ENCODE measurements around the gene CLEC11A. TPM values are rescaled to one million over a fixed set of nuclear protein-coding genes. Genes with fewer than 3 reads are reported as not detected.

The CLEC11A gene
- total and polyA plus RNA-seq, 9 of the 15 experiments (the other 6 are each of a cell fraction or from before 2014, with no cell fraction given) = 0.39 to 43.9 (median 3.4) TPM

- H3K36me3 ChIP-seq (ENCODE audit: control insufficient read depth, insufficient read depth, low read length) = no peaks in the 10 kb centered on the region
- in situ Hi-C loops (cut with MboI) (loop anchor here (10.0 kb wide), 1 partner anchor 391 kb away; no protein-coding TSS in a partner anchor), intact Hi-C loops (cut with micrococcal nuclease) (loop anchor here (1.0 to 10.0 kb wide), 3 partner anchors 167 to 218 kb away; no protein-coding TSS in a partner anchor)
- H3K27ac ChIP-seq (ENCODE audit: extremely low read depth, low read depth, low read length) = no peak overlapping the region
- ATAC-seq = peak; percentile 84
- WGBS (ENCODE audit: insufficient coverage, low coverage, missing lambda C conversion rate) = 3% methylated on average over 22 of the region's 22 CpGs
- H3K9me1 ChIP-seq (ENCODE audit: control insufficient read depth, insufficient read depth, low read length) = no peaks in the 10 kb centered on the region
- peak overlapping the region; percentile 32; the same call in 1 of the 2 replicates for H3K4me2 ChIP-seq (ENCODE audit: insufficient read depth, low read length)
- 0 out of 4 replicates have a peak overlapping the region, but pooled peaks of 1 of the 2 experiments have one; percentile 13 for H3K9ac ChIP-seq (ENCODE audit: insufficient read depth in 1 of 2, low read depth in 2 of 2, low read length in 2 of 2)
- no peak overlapping the region for H2AFZ ChIP-seq (ENCODE audit: low read depth, low read length)
- H4K20me1 ChIP-seq (replicated peaks; ENCODE audit: control insufficient read depth, insufficient read depth, low read length) = no peaks in the 10 kb centered on the region; the same call in none of the 2 replicates
- ChIA-PET CTCF (ENCODE audit: low intra/inter-chr PET ratio) (interaction anchor here (0.6 to 6.0 kb wide), 5 partner anchors 80 to 393 kb away, joined by 3 to 61 read pairs (median 3); no protein-coding TSS in a partner anchor), POLR2A (interaction anchor here (0.6 to 1.0 kb wide), 3 partner anchors 71 to 90 kb away, joined by 3 to 4 read pairs (median 3); no protein-coding TSS in a partner anchor)
- DNase-seq (ENCODE audit: extremely low read depth in 1 of 4, low spot score in 3 of 4) = peak in 3 of 4 experiments; percentile 34 to 72 (median 67)
- H3K4me1 ChIP-seq (replicated peaks in 1 of 2; ENCODE audit: control insufficient read depth in 2 of 2, insufficient read depth in 2 of 2, low read length in 2 of 2) = peaks cover 0 to 14% of the 10 kb centered on the region in 2 experiments; a peak in 2 of 5 replicates
- H3K27me3 ChIP-seq (ENCODE audit: control insufficient read depth in 2 of 2, insufficient read depth in 2 of 2, low read length in 2 of 2) = peaks cover 25 to 49% of the 10 kb centered on the region in 2 experiments; a peak in 4 of 5 replicates
- H3K4me3 ChIP-seq = no peak overlapping the region
- no peaks in the 10 kb centered on the region for H3K9me3 ChIP-seq (replicated peaks; ENCODE audit: control insufficient read depth, insufficient read depth, low read depth, low read length)
- no TSS peak for BruUV-seq (replicated peaks)
- no peaks in the 10 kb centered on the region for H3K79me2 ChIP-seq (ENCODE audit: control insufficient read depth, insufficient read depth, low read length)
- FAIRE-seq = peak; percentile 90
- peak; percentile 81; the same call in 1 of the 2 replicates for TF ChIP-seq ARID2 (IDR thresholded peaks at IDR 0.05)
- TF ChIP-seq OTX1 (CRISPR knock-in tag; IDR thresholded peaks at IDR 0.05) = 0 out of 2 replicates have a peak, but pooled peaks have one; percentile 42
- TF ChIP-seq, protein P1, sequence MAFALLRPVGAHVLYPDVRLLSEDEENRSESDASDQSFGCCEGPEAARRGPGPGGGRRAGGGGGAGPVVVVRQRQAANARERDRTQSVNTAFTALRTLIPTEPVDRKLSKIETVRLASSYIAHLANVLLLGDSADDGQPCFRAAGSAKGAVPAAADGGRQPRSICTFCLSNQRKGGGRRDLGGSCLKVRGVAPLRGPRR (CRISPR knock-in tag; IDR thresholded peaks at IDR 0.05) = no peak
- no peak for TF ChIP-seq NFXL1 (CRISPR knock-in tag; IDR thresholded peaks at IDR 0.05)
- no peak for TF ChIP-seq CCNT2 (IDR thresholded peaks at IDR 0.05; ENCODE audit: borderline replicate concordance, extremely low read depth, insufficient read length, low read depth, low read length)
- no peak for TF ChIP-seq CBFA2T2 (conservative IDR thresholded peaks at IDR 0.05)
- peak; percentile 61 for TF ChIP-seq DEAF1 (CRISPR knock-in tag; IDR thresholded peaks at IDR 0.05)
- TF ChIP-seq RAD21 (CRISPR knock-in tag; conservative IDR thresholded peaks at IDR 0.05 in 1 of 2, IDR thresholded peaks at IDR 0.05 in 1 of 2) = peak; percentile 69 to 91
- peak; percentile 66 to 95 (median 85) for TF ChIP-seq CTCF (IDR thresholded peaks at IDR 0.05 in 2 of 3, conservative IDR thresholded peaks at IDR 0.05 in 1 of 3; ENCODE audit: insufficient read depth in 2 of 3, low read depth in 1 of 3, low read length in 3 of 3)
- TF ChIP-seq STAG1 (CRISPR knock-in tag; IDR thresholded peaks at IDR 0.05; ENCODE audit: borderline replicate concordance) = peak; percentile 87
- peak; percentile 30 to 31; a peak in 2 of 4 replicates for TF ChIP-seq MAZ (CRISPR knock-in tag; conservative IDR thresholded peaks at IDR 0.05 in 1 of 2, IDR thresholded peaks at IDR 0.05 in 1 of 2)
- 0 out of 2 replicates have a peak, but pooled peaks have one; percentile 24 for TF ChIP-seq CREM (IDR thresholded peaks at IDR 0.05; ENCODE audit: low read depth)
- TF ChIP-seq SMC3 (conservative IDR thresholded peaks at IDR 0.05; ENCODE audit: insufficient read depth, low read depth, low read length) = peak; percentile 82
- peak; percentile 12 for TF ChIP-seq PHF20 (IDR thresholded peaks at IDR 0.05; ENCODE audit: partially characterized antibody)
Measured at GRCh38 chr19:50703915-50704796, 19.0 kb upstream of the CLEC11A start.
